HCT116 (cell line): ENCODE measurements around the gene IGFN1.

Experiments
- RAD21 ChIP-seq: IDR thresholded peaks from 2 replicates; pipeline ENCODE4 v1.6.1; 2012; ENCODE audit warnings: low read depth, mild to moderate bottlenecking
- SRF ChIP-seq: IDR thresholded peaks from 2 replicates; pipeline ENCODE4 v1.6.1; 2012; ENCODE audit warnings: low read depth
- TCF7L2 ChIP-seq: IDR thresholded peaks from 2 replicates; pipeline ENCODE4 v1.7.0; 2011; ENCODE audit warnings: borderline replicate concordance, inconsistent platforms; ENCODE audit not compliant: insufficient read depth, insufficient read length; ENCODE audit errors: extremely low read depth
- TF ChIP-seq, protein P1 (sequence below), 3 experiments: fragments of 200-600 bp in 1 of 3; sonication (generic) in 1 of 3; IDR thresholded peaks in 2 of 3; conservative IDR thresholded peaks in 1 of 3; 2 replicates each; pipeline ENCODE4 v1.5.1; 2012 to 2017; ENCODE audit warnings: low read depth in 2 of 3, low read length in 2 of 3, antibody characterized with exemption in 1 of 3, borderline replicate concordance in 1 of 3, control low read depth in 1 of 3, mild to moderate bottlenecking in 1 of 3, mixed read lengths in 1 of 3, mixed run types in 1 of 3, moderate library complexity in 1 of 3; ENCODE audit not compliant: insufficient read depth in 1 of 3
- TF ChIP-seq, protein P2 (sequence below): IDR thresholded peaks from 2 replicates; pipeline ENCODE4 v1.6.1; 2012; ENCODE audit warnings: low read depth

DNA sequence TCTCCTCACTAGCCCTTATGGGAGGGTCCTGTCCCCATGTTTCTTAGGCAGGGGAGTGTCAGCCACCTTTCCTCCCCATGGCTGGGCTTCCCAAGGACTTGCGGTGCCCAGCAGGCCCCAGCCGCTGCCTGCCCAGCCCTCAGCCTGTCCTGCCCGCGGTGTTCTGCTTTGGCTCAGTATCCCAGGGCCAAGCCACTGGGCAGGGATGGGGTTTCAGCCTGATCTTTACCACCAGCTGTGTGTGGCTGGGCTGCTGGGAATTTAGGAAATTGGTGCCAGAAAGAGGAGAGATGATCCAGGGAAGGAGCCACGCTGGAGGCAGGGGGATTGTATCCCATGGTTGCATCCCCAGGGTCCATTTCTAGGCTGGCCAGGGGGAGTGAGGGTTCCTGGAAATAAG lies 6.9 kb upstream of the IGFN1 start:
- TF ChIP-seq, protein P1, sequence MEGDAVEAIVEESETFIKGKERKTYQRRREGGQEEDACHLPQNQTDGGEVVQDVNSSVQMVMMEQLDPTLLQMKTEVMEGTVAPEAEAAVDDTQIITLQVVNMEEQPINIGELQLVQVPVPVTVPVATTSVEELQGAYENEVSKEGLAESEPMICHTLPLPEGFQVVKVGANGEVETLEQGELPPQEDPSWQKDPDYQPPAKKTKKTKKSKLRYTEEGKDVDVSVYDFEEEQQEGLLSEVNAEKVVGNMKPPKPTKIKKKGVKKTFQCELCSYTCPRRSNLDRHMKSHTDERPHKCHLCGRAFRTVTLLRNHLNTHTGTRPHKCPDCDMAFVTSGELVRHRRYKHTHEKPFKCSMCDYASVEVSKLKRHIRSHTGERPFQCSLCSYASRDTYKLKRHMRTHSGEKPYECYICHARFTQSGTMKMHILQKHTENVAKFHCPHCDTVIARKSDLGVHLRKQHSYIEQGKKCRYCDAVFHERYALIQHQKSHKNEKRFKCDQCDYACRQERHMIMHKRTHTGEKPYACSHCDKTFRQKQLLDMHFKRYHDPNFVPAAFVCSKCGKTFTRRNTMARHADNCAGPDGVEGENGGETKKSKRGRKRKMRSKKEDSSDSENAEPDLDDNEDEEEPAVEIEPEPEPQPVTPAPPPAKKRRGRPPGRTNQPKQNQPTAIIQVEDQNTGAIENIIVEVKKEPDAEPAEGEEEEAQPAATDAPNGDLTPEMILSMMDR (IDR thresholded peaks at IDR 0.05 in 2 of 3, conservative IDR thresholded peaks at IDR 0.05 in 1 of 3; ENCODE audit: borderline replicate concordance in 1 of 3, insufficient read depth in 1 of 3, low read depth in 2 of 3, low read length in 2 of 3): no peak
- TF ChIP-seq, protein P2, sequence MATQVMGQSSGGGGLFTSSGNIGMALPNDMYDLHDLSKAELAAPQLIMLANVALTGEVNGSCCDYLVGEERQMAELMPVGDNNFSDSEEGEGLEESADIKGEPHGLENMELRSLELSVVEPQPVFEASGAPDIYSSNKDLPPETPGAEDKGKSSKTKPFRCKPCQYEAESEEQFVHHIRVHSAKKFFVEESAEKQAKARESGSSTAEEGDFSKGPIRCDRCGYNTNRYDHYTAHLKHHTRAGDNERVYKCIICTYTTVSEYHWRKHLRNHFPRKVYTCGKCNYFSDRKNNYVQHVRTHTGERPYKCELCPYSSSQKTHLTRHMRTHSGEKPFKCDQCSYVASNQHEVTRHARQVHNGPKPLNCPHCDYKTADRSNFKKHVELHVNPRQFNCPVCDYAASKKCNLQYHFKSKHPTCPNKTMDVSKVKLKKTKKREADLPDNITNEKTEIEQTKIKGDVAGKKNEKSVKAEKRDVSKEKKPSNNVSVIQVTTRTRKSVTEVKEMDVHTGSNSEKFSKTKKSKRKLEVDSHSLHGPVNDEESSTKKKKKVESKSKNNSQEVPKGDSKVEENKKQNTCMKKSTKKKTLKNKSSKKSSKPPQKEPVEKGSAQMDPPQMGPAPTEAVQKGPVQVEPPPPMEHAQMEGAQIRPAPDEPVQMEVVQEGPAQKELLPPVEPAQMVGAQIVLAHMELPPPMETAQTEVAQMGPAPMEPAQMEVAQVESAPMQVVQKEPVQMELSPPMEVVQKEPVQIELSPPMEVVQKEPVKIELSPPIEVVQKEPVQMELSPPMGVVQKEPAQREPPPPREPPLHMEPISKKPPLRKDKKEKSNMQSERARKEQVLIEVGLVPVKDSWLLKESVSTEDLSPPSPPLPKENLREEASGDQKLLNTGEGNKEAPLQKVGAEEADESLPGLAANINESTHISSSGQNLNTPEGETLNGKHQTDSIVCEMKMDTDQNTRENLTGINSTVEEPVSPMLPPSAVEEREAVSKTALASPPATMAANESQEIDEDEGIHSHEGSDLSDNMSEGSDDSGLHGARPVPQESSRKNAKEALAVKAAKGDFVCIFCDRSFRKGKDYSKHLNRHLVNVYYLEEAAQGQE: no peak
- TF ChIP-seq TCF7L2: no peak
- no peak for TF ChIP-seq SRF
- TF ChIP-seq RAD21: no peak
